GM18508 (cell line): Measurements from ENCODE around the gene INO80.
"Not testable (repeated sequence)": the region's sequence is repeated elsewhere in the genome, so short reads cannot be mapped to it uniquely, and the experiment has no call there.

Experiments
- ATAC-seq: cut with Tn5 transposase; IDR thresholded peaks from one replicate; pipeline ENCODE4 v1.9.1; 2021; ENCODE audit warnings: moderate number of reproducible peaks; ENCODE audit not compliant: insufficient read depth, unreplicated experiment

INO80 gene

GRCh38 chr15:40968290-40969085 lies 147.6 kb downstream of the INO80 start:
- no peak for ATAC-seq

- no peak for ATAC-seq
Measured at GRCh38 chr15:40964634-40965033, 151.4 kb downstream of the INO80 start.

- ATAC-seq, result no peak
Measured at GRCh38 chr15:40964006-40964405, 152.1 kb downstream of the INO80 start.

- no peak for ATAC-seq
Measured at GRCh38 chr15:40963201-40963600, 152.9 kb downstream of the INO80 start.

GRCh38 chr15:40962317-40962716 lies 153.8 kb downstream of the INO80 start:
- ATAC-seq, result not testable (repeated sequence)

- not testable (repeated sequence) for ATAC-seq
Measured at GRCh38 chr15:40961740-40962139, 154.3 kb downstream of the INO80 start.

- ATAC-seq, result no peak
Measured at GRCh38 chr15:40960925-40961324, 155.2 kb downstream of the INO80 start.

GRCh38 chr15:40960151-40960885 lies 155.8 kb downstream of the INO80 start:
- ATAC-seq, result no peak

DNA sequence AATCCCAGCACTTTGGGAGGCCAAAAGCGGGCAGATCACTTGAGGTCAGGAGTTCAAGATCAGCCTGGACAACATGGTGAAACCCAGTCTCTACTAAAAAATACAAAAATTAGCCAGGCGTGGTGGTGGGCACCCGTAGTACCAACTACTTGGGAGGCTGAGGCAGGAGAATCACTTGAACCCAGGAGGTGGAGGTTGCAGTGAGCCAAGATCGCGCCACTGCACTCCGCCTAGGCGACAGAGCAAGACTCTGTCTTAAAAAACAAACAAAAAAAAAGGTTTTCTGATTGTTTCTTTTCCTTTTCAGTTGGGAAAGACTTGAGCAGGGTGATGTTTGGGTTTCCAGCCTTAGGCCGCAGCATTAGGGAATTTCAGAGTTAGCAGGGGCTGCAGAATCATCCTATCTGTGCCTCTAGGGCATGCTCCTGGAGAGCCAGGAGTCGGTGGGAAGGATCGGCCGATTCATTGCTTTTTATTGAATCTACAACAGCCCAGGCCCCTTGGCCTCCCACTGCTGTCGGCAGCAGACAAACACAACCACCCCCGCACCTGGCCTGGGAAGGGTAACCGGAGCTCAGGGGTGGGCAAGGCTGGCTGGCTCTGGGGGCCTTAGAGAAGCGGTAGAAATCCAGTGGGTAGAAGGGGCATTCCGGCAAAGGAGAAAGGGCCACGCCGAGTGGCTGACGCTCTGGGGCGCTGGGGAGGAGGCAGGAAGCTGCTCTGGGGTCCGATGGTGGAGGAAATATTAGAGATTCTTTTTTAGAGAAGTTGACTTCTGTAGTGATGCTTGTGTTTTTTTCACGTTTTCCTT lies 156.5 kb downstream of the INO80 start:
- no peak for ATAC-seq

DNA sequence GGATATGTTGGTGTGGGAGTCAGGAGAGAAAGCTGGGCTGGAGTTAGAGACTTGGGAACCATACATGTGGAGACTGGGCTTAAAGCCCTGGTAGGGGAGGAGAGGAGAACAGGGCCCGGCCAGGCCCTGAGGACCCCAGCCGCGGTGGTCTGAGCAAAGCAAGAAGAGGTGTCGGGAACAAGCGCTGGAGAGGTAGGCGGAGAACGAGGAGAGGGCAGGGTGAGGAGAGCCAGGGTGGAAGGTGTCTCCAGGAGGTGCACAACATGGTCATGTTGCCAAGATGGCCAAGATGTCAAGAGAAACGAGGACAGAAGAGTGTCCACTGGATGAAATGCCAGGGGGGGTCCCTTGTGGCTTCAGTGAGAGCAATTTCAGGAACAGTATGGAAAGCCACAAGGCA lies 157.4 kb downstream of the INO80 start:
- ATAC-seq, result no peak

DNA sequence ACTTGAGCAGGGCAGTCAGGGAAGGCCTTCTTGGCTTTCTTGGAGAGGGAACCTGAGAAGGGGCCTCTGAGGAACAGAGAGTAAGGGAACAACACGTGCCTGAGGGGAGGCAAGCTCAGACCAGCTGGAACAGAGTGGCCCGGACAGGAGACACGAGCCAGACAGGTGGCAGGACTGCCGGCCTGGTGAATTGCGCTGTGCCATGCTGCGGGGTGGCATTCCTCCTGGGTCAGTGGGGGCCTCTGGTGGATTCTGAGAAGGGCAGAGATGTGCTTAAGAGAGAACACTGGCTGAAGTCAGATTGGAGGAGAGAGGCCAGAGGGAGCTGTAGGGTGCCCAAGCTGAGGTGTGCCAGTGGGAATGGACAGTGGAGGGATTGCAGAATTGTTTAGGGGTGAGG lies 157.9 kb downstream of the INO80 start:
- no peak for ATAC-seq

GRCh38 chr15:40957581-40958051 lies 158.5 kb downstream of the INO80 start:
- no peak for ATAC-seq

GRCh38 chr15:40957041-40957555 lies 159.0 kb downstream of the INO80 start:
- no peak for ATAC-seq

GRCh38 chr15:40956541-40956982 lies 159.5 kb downstream of the INO80 start:
- ATAC-seq, result no peak

DNA sequence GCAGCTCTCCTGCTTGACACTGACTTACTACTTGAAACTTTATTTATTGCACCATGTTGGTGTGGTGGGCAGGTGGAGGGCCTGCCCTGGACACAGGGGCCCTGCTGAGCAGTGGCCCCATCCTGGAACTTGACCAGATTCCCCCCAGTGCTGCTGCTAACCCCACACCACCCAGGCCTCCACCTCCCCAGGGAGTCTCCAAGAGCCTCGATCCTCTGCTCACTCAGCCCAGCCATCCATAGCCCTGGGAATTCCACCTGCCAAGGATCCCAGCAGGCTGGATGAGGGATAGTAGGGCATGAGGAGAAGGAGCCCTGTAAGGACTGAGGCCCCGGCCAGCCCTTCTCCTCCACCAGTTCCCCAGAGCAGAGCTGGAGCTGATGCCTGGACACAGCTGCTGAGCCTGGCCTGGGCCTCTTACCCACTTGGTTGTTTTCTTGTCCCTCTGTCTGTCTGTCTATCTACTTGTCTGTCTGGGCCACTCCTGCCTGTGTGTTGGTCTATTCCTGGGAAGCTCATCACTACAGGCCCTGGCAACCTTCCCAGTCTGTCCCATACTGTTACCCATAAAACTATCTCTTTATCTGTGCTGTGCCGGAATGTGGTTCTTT lies 160.0 kb downstream of the INO80 start:
- no peak for ATAC-seq

DNA sequence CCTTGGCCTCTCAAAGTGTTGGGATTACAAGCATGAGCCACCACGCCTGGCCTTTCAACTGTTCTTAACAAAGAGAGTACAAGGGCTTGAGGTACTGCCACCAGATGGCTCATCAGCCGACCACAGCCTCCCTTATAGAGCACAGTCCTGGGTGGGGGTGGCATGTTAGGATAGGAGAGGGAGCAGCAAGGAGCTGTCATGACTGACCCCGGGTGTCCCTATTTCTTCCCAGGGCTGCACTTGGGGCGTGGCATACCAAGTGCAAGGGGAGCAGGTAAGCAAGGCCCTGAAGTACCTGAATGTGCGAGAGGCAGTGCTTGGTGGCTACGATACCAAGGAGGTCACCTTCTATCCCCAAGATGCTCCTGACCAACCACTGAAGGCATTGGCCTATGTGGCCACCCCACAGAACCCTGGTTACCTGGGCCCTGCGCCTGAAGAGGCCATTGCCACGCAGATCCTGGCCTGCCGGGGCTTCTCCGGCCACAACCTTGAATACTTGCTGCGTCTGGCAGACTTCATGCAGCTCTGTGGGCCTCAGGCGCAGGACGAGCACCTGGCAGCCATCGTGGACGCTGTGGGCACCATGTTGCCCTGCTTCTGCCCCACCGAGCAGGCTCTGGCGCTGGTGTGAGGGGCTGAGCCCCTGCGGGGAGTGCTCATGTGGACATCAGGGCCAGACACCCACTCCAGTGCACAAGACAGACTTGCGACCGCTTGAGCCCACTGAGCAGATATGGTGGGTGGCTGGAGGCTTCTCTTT lies 160.8 kb downstream of the INO80 start:
- no peak for ATAC-seq

GRCh38 chr15:40954158-40954848 lies 161.8 kb downstream of the INO80 start:
- ATAC-seq, result not testable (repeated sequence)

DNA sequence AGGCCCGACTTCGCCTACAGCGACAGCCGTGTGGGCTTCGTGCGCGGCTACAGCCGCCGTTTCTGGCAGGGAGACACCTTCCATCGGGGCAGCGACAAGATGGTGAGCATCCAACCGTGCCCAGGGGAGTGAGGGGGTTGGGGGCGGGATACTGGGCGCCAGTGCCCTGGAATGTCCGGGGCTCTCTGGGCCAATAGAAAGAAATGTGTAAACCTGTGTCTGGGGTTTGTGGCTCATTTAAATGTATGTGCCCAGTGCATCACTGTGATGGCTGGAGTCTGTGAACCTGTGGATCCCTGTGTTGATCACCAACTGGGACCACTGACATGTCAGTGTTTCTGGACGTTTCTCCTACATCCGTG lies 162.4 kb downstream of the INO80 start:
- ATAC-seq, result no peak
